SU-DHL-6 (cell line): ENCODE results near the gene MOB3A.
"Not testable (repeated sequence)": the region's sequence is repeated elsewhere in the genome, so short reads cannot be mapped to it uniquely, and the experiment has no call there.

Experiments used
- CTCF ChIP-seq: fragments of 200-600 bp; sonication (generic); IDR thresholded peaks from one replicate; pipeline ENCODE4 v1.5.1; 2017; ENCODE audit warnings: antibody characterized with exemption, mild to moderate bottlenecking, low read length, moderate library complexity; ENCODE audit not compliant: insufficient read depth, poor library complexity, severe bottlenecking
- EZH2phosphoT487 ChIP-seq: fragments of 200-600 bp; sonication (generic), shearing (Covaris generic); conservative IDR thresholded peaks from 2 replicates; pipeline ENCODE4 v1.6.1; 2018; ENCODE audit warnings: mild to moderate bottlenecking, antibody characterized with exemption, low read length, moderate library complexity, mixed read lengths

- TF ChIP-seq CTCF, EZH2phosphoT487: not testable (repeated sequence)
These were observed 32.1 kb upstream of the MOB3A start for GRCh38 chr19:2128252-2128651.
